Kidney (tissue), 14 donors: ENCODE data around the gene TCL1B. TPM values are rescaled to one million over a fixed set of nuclear protein-coding genes. Genes with fewer than 3 reads are reported as not detected.

Experiments used
- DNase-seq, 5 donors: peaks; one replicate each; pipeline ENCODE4 v3.0.0-alpha.2; 2013 to 2020
- FAIRE-seq: peaks from 2 replicates; lab custom pipeline; 2012; peaks lifted over from hg19 to GRCh38; lab: Jason Lieb, UNC
- H3K27ac ChIP-seq, 2 donors: one replicate each; pipeline ENCODE4 v1.7.0; 2013; ENCODE audit warnings: low read depth in 2 of 2, low read length in 2 of 2, inconsistent platforms in 1 of 2
- H3K27me3 ChIP-seq: one replicate; pipeline ENCODE4 v1.7.1; 2013; ENCODE audit warnings: low read length, inconsistent platforms; ENCODE audit not compliant: control insufficient read depth, insufficient read depth
- H3K36me3 ChIP-seq, 3 donors: one replicate each; pipeline versions ENCODE4 v1.7.0 to v1.7.1; 2013; ENCODE audit warnings: low read length in 3 of 3, control low read depth in 1 of 3, inconsistent platforms in 1 of 3; ENCODE audit not compliant: insufficient read depth in 3 of 3, control insufficient read depth in 2 of 3
- H3K4me1 ChIP-seq, 3 donors: one replicate each; pipeline versions ENCODE4 v1.7.0 to v1.7.1; 2013; ENCODE audit warnings: low read length in 3 of 3, inconsistent platforms in 1 of 3, low read depth in 1 of 3; ENCODE audit not compliant: control insufficient read depth in 2 of 3, insufficient read depth in 2 of 3
- H3K4me3 ChIP-seq, 3 donors: one replicate each; pipeline versions ENCODE4 v1.7.0 to v1.8.1; 2013; ENCODE audit warnings: low read length in 3 of 3, control low read depth in 1 of 3, inconsistent platforms in 1 of 3
- H3K9ac ChIP-seq, 3 donors: one replicate each; pipeline versions ENCODE4 v1.7.0 to v1.7.1; 2013; ENCODE audit warnings: low read length in 3 of 3, control low read depth in 1 of 3, inconsistent platforms in 1 of 3
- H3K9me3 ChIP-seq, 3 donors: one replicate each; pipeline versions ENCODE4 v1.7.0 to v1.7.1; 2013; ENCODE audit warnings: low read length in 3 of 3, control low read depth in 1 of 3, inconsistent platforms in 1 of 3; ENCODE audit not compliant: control insufficient read depth in 2 of 3, insufficient read depth in 1 of 3
- CTCF ChIP-seq: IDR thresholded peaks from 3 replicates; pipeline ENCODE4 v1.5.1; 2012; ENCODE audit warnings: mild to moderate bottlenecking, moderate library complexity, borderline replicate concordance; ENCODE audit not compliant: insufficient read depth; ENCODE audit errors: extremely low read depth
- intact Hi-C: fragments of 100-400 bp; cut with DNase I; formaldehyde crosslinking; loops from one replicate; pipeline ENCODE4 v1.11.1; 2022
- polyA plus RNA-seq: library from polyadenylated mRNA; stranded (reverse); fragments of 350-450 nt; fragmentation: Illumina TruSeq; extraction: RNeasy Lipid Tissue Mini Kit (QIAGEN cat#74804); gene quantifications from one replicate; pipeline ENCODE4 v1.2.3, GENCODE V29; 2014; ENCODE audit warnings: low read depth, low replicate concordance; ENCODE audit not compliant: insufficient read depth
- total RNA-seq: library from RNA; stranded (reverse); fragmentation: NEBNext Ultra II Directional; extraction: Animal tissue kit (Norgen Biotek cat#: 25700); gene quantifications from one replicate; pipeline ENCODE4 v1.2.1, GENCODE V29; 2021
- donor health status: control.
- donor health status: control.
- donor health status: control.
- donor health status: control.
- donor health status: control.
- donor health status: DM: yes; HTN: yes; CAD: no.
- donor health status: Normal renal cell carcinoma (clear cell type).

The TCL1B gene
- total and polyA plus RNA-seq, 2 donors from 2014 or later = not detected

GRCh38 chr14:95741781-95742180, 55.6 kb downstream of the TCL1B start:
- Histone ChIP-seq H3K9me3 (no peaks in the 10 kb centered on the region), H3K36me3 (no peaks in the 10 kb centered on the region), H3K9ac (no peak overlapping the region), H3K4me1 (no peaks in the 10 kb centered on the region), H3K27me3 (no peaks in the 10 kb centered on the region), H3K27ac (no peak overlapping the region), H3K4me3 (no peak overlapping the region)
- intact Hi-C loops = no loop called here
- FAIRE-seq (no peak), DNase-seq (no peak)
- no peak for TF ChIP-seq CTCF

Other genes starting within 250 kb of the TCL1B start
- gene SYNE3, start 169.8 kb upstream of the TCL1B start, total RNA-seq = 18.5 TPM
- gene SYNE3, start 169.8 kb upstream of the TCL1B start, polyA plus RNA-seq = 0.54 TPM
- gene GLRX5, start 151.4 kb upstream of the TCL1B start, total RNA-seq = 46.7 TPM
- gene GLRX5, start 151.4 kb upstream of the TCL1B start, polyA plus RNA-seq = 124 TPM
- 1.4 TPM for gene TCL1A, start 27.7 kb downstream of the TCL1B start, total RNA-seq
- not detected for gene TCL1A, start 27.7 kb downstream of the TCL1B start, polyA plus RNA-seq
- gene TUNAR, start 190.4 kb downstream of the TCL1B start, total RNA-seq = 0.82 TPM
- not detected for gene TUNAR, start 190.4 kb downstream of the TCL1B start, polyA plus RNA-seq